SJCRH30 (cell line): ENCODE data around the gene RAB30. TPM values are rescaled to one million over a fixed set of nuclear protein-coding genes. Genes with fewer than 3 reads are reported as not detected.

Experiments
- DNase-seq, 2 experiments: peaks; one replicate each; pipeline ENCODE4 v3.0.0-alpha.2; 2015 to 2020
- H3K27ac ChIP-seq: fragments of 250-450 bp; sonication (Bioruptor Pico); 2 replicates; pipeline ENCODE4 v1.5.1; 2020; ENCODE audit warnings: mild to moderate bottlenecking, moderate library complexity
- H3K27me3 ChIP-seq: fragments of 250-450 bp; sonication (Bioruptor Pico); 2 replicates; pipeline ENCODE4 v1.5.1; 2020; ENCODE audit warnings: mild to moderate bottlenecking, moderate library complexity
- H3K36me3 ChIP-seq: fragments of 250-450 bp; sonication (Bioruptor Pico); 2 replicates; pipeline ENCODE4 v1.5.1; 2020; ENCODE audit warnings: mild to moderate bottlenecking, moderate library complexity
- H3K4me1 ChIP-seq: fragments of 250-450 bp; sonication (Bioruptor Pico); 2 replicates; pipeline ENCODE4 v1.5.1; 2020; ENCODE audit warnings: mild to moderate bottlenecking, moderate library complexity
- H3K4me3 ChIP-seq: fragments of 250-450 bp; sonication (Bioruptor Pico); 2 replicates; pipeline ENCODE4 v1.5.1; 2020; ENCODE audit warnings: mild to moderate bottlenecking, moderate library complexity
- H3K9me3 ChIP-seq: fragments of 250-450 bp; sonication (Bioruptor Pico); replicated peaks from 2 replicates; pipeline ENCODE4 v1.5.1; 2020; ENCODE audit warnings: mild to moderate bottlenecking, moderate library complexity
- total RNA-seq: library from RNA; depleted of rRNA; stranded (reverse); fragments of >200 nt; shearing (Covaris generic); gene quantifications from 2 replicates; pipeline ENCODE4 v1.2.3, GENCODE V29; 2014; rRNA removed

RAB30 gene
- total RNA-seq = 8.0 and 8.2 TPM in 2 replicates

GRCh38 chr11:83071567-83072349 lies at the start of gene RAB30:
Gene RAB30, minus strand, starts transcription at chr11:83071897. Its CDS starts 74,581 bp downstream, at chr11:82997316.
- H3K9me3 ChIP-seq = no peaks in the 10 kb centered on the region

DNA sequence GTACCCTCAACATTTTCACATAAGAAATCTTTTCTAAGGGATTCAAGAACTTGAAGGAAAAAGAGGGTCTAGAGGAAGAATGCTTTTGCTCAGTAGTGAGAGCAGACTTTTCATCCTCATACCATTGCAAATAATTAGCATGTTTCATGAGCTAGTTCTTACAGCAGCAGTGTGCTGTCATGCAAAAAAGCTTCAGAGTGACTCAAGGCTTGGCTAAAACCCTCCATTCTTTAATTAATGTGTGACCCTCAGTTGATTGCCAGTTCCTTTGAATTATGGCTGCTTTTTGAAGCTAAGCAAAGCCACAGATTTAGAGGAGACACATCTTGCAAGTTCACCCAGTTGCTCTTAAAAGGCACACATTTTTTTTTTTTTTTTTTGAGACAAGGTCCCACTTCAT lies 48.6 kb upstream of the RAB30 start:
- no peak for DNase-seq
- no peaks in the 10 kb centered on the region for H3K36me3 ChIP-seq

More at GRCh38 chr11:83071567-83072349, at the start of gene RAB30:
- peak; percentile 100 for DNase-seq
- peaks cover 7% of the 10 kb centered on the region for H3K4me1 ChIP-seq
- H3K27ac ChIP-seq = peak within 1 kb of the TSS; percentile 89
- H3K36me3 ChIP-seq = peaks cover 14% of the 10 kb centered on the region
- H3K27me3 ChIP-seq = no peaks in the 10 kb centered on the region
- peak within 1 kb of the TSS; percentile 81 for H3K4me3 ChIP-seq

DNA sequence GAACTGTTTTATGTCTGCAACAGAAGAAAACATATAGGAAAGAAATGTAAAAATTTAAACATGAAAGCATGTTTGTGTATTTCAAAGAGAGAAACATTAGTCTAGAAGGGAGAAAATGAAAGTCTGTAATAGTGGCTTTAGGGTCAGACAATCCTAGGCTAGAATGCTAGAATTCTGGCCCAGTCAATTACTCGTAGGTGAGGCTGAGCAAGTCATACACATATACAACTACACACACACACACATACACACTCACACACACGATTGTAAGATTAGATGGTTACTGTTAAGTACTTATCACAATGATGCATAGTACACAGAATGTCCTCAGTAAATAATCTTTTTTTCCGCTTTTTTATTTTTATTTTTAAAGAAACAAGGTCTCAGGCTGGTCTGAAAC lies 47.5 kb upstream of the RAB30 start:
- Histone ChIP-seq H3K27ac (no peak overlapping the region), H3K4me3 (no peak overlapping the region), H3K27me3 (no peaks in the 10 kb centered on the region), H3K9me3 (no peaks in the 10 kb centered on the region), H3K4me1 (no peaks in the 10 kb centered on the region), H3K36me3 (no peaks in the 10 kb centered on the region)
- no peak for DNase-seq

More for the DNA sequence above, 48.6 kb upstream of the RAB30 start:
- no peaks in the 10 kb centered on the region for H3K27me3 ChIP-seq
- H3K27ac ChIP-seq = no peak overlapping the region
- H3K9me3 ChIP-seq = no peaks in the 10 kb centered on the region
- no peaks in the 10 kb centered on the region for H3K4me1 ChIP-seq
- H3K4me3 ChIP-seq = no peak overlapping the region

DNA sequence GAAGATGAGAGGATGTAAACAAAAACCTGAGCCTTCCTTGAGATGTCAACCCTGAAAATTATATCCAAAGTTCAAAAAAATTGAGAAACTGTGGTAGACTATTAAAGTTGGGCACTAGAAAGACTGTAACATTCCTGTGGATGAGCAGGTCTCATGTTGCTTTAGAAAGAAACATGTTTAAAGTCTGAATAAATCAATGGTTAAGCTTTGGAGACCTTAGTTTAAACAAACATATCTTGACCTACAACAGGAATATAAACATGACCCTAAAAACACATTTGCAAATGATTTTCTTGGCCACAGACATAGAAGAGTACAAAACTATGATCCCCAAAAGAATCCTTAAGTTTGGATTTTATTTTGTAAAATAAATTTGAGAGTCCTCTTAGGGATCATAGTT lies 47.1 kb upstream of the RAB30 start:
- H3K4me1 ChIP-seq = no peaks in the 10 kb centered on the region
- no peaks in the 10 kb centered on the region for H3K9me3 ChIP-seq
- DNase-seq = no peak
- no peaks in the 10 kb centered on the region for H3K36me3 ChIP-seq
- no peak overlapping the region for H3K27ac ChIP-seq
- no peaks in the 10 kb centered on the region for H3K27me3 ChIP-seq
- no peak overlapping the region for H3K4me3 ChIP-seq

- Histone ChIP-seq H3K27me3 (peaks cover 9% of the 10 kb centered on the region; the same call in 1 of the 2 replicates), H3K27ac (no peak overlapping the region), H3K4me3 (no peak overlapping the region), H3K4me1 (no peaks in the 10 kb centered on the region), H3K36me3 (no peaks in the 10 kb centered on the region), H3K9me3 (no peaks in the 10 kb centered on the region)
- DNase-seq = no peak
These were observed 44.4 kb upstream of the RAB30 start for GRCh38 chr11:83116015-83116641.

DNA sequence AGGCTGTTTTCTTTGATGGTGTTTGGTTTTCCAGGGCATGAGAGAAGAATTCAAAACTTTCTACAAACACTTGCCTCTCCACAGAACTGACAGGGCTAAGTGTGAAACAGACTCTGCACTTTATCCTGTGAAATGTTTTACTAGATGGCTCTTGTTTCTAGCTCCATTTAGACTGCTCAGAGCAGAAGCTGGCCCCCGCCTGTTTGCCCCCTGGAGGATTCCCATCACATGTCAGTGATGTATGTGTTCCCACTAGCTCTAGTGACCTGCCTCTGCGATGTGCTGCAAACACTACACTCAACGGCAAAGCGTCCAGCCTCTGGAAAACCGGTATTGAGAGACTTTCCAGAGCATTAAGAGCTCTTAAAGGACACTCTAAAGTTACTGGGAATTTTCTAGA lies 43.9 kb upstream of the RAB30 start:
- H3K36me3 ChIP-seq = no peaks in the 10 kb centered on the region
- no peaks in the 10 kb centered on the region for H3K9me3 ChIP-seq
- H3K27ac ChIP-seq = no peak overlapping the region
- no peaks in the 10 kb centered on the region for H3K4me1 ChIP-seq
- H3K4me3 ChIP-seq = no peak overlapping the region
- DNase-seq = no peak
- H3K27me3 ChIP-seq = peaks cover 9% of the 10 kb centered on the region; the same call in 1 of the 2 replicates

DNA sequence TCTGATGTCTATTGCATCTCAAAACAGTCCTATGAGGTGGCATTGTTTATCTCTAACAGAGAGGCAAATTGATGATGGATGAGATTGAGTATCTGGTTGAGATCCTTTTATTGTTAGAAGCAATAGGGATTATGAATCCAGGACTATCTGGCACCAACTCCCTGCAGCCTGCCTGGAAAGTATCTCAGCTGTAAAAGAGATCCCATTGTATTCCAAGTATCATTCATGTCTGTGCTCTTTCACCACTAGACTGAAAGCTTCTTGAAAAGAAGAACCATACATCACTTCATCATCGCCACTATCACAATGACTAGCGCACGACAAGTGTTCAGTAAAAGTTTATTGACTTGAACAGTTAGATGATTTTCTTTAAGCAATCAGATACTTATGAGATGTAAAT lies 43.3 kb upstream of the RAB30 start:
- no peak for DNase-seq
- H3K27ac ChIP-seq = no peak overlapping the region
- no peak overlapping the region for H3K4me3 ChIP-seq
- H3K9me3 ChIP-seq = no peaks in the 10 kb centered on the region
- H3K36me3 ChIP-seq = no peaks in the 10 kb centered on the region
- H3K27me3 ChIP-seq = peaks cover 9% of the 10 kb centered on the region; the same call in 1 of the 2 replicates
- no peaks in the 10 kb centered on the region for H3K4me1 ChIP-seq

GRCh38 chr11:83112886-83113285 lies 41.2 kb upstream of the RAB30 start:
- no peak overlapping the region for H3K4me3 ChIP-seq
- no peak for DNase-seq
- no peaks in the 10 kb centered on the region for H3K9me3 ChIP-seq
- H3K4me1 ChIP-seq = no peaks in the 10 kb centered on the region
- no peaks in the 10 kb centered on the region for H3K36me3 ChIP-seq
- H3K27me3 ChIP-seq = peaks cover 9% of the 10 kb centered on the region; the same call in 1 of the 2 replicates
- H3K27ac ChIP-seq = no peak overlapping the region

GRCh38 chr11:83105168-83105567 lies 33.5 kb upstream of the RAB30 start:
- H3K4me3 ChIP-seq = no peak overlapping the region
- no peaks in the 10 kb centered on the region for H3K4me1 ChIP-seq
- no peaks in the 10 kb centered on the region for H3K9me3 ChIP-seq
- no peaks in the 10 kb centered on the region for H3K36me3 ChIP-seq
- H3K27ac ChIP-seq = no peak overlapping the region
- no peaks in the 10 kb centered on the region for H3K27me3 ChIP-seq
- no peak for DNase-seq

- no peaks in the 10 kb centered on the region for H3K36me3 ChIP-seq
- no peak for DNase-seq
- no peak overlapping the region for H3K27ac ChIP-seq
- no peak overlapping the region for H3K4me3 ChIP-seq
- no peaks in the 10 kb centered on the region for H3K9me3 ChIP-seq
- no peaks in the 10 kb centered on the region for H3K4me1 ChIP-seq
- H3K27me3 ChIP-seq = no peaks in the 10 kb centered on the region
These were observed 31.1 kb upstream of the RAB30 start for GRCh38 chr11:83102834-83103233.

- no peak for DNase-seq
- H3K36me3 ChIP-seq = no peaks in the 10 kb centered on the region
- H3K9me3 ChIP-seq = no peaks in the 10 kb centered on the region
- no peak overlapping the region for H3K27ac ChIP-seq
- no peaks in the 10 kb centered on the region for H3K27me3 ChIP-seq
- peaks cover 15% of the 10 kb centered on the region; the same call in 1 of the 2 replicates for H3K4me1 ChIP-seq
- no peak overlapping the region for H3K4me3 ChIP-seq
These were observed 25.9 kb upstream of the RAB30 start for GRCh38 chr11:83097429-83098075.

DNA sequence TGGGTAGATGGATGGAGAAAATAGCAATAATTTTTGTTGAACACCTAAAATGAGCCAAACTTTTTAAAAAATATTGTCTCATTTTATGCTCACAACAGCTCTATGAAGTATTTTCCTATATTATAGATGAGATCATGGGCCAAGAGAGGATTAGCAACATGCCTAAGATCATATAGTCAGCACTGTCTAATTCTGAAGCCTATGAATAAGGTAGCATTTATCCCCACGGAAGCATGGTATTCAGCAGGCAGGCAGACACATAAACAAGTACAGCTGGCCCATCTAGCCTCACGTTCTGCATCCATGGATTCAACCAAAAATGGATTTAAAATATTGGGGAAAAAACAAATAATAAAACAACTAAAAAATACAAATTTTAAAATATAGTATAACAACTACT lies 21.9 kb upstream of the RAB30 start:
- H3K4me3 ChIP-seq = no peak overlapping the region
- H3K36me3 ChIP-seq = no peaks in the 10 kb centered on the region
- no peaks in the 10 kb centered on the region for H3K9me3 ChIP-seq
- no peaks in the 10 kb centered on the region for H3K27me3 ChIP-seq
- peaks cover 16% of the 10 kb centered on the region; the same call in 1 of the 2 replicates for H3K4me1 ChIP-seq
- DNase-seq = peak in 1 of 2 experiments; percentile 40
- H3K27ac ChIP-seq = no peak overlapping the region

DNA sequence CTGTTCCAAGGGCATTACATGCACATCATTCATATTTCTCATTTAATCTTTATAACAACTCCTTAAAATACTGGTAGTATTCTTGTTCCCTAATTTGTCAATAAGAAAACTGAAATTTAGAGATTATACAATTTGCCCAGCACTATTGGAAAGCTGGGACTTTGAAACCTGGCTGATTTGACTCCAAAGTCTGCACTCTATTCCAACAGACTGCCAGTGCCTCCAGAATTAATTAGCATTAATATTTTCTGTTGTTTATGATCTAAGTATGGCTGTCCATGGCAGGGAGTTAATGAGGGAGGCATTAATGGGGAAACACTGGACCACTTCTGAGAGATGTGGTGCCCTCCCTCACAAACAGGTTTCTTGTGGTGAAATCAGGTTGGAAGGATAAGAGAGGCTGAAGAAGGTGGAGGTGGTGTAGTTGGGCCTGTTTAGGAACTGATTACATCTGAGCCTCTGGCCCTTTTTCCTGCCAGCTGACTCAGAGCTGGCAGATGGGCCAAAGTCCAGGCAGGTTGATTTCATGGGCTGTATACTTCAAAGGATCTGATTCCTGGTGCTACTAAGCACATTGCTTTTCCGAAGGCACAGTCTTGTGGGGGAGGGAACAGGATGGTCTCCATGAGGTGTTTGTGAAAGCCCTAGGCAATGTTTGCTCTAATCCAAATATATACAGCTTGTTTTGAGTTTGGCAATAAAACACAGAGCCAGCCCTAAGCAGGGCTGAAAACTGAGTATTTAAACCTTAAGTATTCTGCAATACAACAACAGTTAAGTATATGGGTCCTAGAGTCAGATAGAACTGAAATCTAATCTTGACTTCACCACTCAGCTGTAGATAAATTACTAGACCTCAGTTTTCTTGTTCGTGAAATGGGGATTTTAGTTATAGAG lies 21.0 kb upstream of the RAB30 start:
- Histone ChIP-seq H3K27me3 (no peaks in the 10 kb centered on the region), H3K9me3 (no peaks in the 10 kb centered on the region), H3K36me3 (no peaks in the 10 kb centered on the region), H3K27ac (no peak overlapping the region), H3K4me1 (peaks cover 16% of the 10 kb centered on the region; the same call in 1 of the 2 replicates), H3K4me3 (no peak overlapping the region)
- peak; percentile 43 to 62 for DNase-seq

DNA sequence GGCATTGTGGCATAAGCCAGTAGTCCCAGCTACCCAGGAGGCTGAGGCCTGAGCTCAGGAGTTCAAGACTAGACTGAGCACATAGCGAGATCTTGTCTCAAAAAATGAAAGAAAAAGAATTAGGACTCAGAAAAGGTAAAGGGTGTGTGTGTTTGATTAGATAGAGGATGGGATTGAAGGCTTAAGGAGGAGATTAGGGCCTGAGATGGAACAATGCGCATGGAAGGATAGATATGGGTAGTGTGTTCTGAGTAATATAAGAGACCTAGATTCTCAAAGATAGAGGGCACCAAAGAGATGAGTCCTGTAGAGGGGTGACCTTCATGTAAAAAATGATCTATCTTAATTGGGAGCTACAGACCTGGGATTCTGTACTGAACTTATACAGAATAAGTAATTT lies 17.3 kb upstream of the RAB30 start:
- Histone ChIP-seq H3K36me3 (no peaks in the 10 kb centered on the region), H3K27ac (no peak overlapping the region), H3K27me3 (no peaks in the 10 kb centered on the region), H3K4me3 (no peak overlapping the region), H3K4me1 (peaks cover 16% of the 10 kb centered on the region; the same call in 1 of the 2 replicates), H3K9me3 (no peaks in the 10 kb centered on the region)
- no peak for DNase-seq
